Measurements from ENCODE around the gene CNIH3.

The CNIH3 gene

DNA sequence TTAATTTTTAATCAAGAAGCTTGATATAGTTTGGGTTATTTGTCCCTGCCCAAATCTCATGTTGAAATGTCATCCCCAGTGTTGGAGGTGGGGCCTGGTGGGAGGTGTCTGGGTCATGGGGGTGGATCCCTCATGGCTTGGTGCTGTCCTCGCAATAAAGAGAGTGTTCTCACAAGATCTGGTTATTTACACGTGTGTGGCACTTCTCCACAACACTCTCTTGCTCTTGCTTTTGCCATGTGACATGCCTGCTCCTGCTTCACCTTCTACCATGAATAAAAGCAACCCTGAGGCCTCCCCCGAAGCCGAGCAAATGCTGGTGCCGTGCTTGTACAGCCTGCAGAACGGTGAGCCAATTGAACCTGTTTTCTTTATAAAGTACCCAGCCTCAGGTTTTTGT, 2.6 kb upstream of the CNIH3 start:
- no peak for DNase-seq (ENCODE audit: low read depth in 2 of 3, low spot score in 1 of 3)

DNA sequence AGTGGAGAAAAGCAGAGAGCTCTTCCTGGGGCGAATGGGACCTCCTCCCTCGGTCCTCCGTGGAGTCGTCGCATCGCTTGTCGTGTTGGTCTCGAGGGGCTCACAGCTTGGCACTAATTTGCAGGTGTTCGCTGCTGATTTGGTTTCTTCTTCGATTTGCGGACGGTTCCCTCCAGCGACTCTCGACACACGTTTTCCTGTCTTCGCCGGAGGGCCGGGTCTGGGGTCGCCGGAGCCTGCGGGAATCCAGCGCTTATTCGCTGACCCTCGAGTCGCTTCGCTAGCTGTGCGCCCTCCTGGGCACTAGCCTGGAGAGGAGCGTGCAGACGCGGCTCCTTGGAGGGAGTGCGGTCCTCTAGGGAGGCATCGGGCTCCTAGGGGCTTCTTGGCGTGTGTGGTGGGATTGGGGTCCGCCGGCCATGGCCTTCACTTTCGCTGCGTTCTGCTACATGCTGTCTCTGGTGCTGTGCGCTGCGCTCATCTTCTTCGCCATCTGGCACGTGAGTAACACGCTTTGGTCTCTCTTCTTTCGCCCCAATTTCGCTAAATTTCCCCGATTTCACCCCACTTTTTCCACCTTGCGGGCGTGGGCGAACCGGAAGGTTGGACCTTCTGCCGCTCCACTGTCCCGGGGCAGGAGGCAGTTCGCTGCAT, 766 bp downstream of the CNIH3 start:
- DNase-seq (ENCODE audit: low read depth in 2 of 3, low spot score in 1 of 3): no peak

DNA sequence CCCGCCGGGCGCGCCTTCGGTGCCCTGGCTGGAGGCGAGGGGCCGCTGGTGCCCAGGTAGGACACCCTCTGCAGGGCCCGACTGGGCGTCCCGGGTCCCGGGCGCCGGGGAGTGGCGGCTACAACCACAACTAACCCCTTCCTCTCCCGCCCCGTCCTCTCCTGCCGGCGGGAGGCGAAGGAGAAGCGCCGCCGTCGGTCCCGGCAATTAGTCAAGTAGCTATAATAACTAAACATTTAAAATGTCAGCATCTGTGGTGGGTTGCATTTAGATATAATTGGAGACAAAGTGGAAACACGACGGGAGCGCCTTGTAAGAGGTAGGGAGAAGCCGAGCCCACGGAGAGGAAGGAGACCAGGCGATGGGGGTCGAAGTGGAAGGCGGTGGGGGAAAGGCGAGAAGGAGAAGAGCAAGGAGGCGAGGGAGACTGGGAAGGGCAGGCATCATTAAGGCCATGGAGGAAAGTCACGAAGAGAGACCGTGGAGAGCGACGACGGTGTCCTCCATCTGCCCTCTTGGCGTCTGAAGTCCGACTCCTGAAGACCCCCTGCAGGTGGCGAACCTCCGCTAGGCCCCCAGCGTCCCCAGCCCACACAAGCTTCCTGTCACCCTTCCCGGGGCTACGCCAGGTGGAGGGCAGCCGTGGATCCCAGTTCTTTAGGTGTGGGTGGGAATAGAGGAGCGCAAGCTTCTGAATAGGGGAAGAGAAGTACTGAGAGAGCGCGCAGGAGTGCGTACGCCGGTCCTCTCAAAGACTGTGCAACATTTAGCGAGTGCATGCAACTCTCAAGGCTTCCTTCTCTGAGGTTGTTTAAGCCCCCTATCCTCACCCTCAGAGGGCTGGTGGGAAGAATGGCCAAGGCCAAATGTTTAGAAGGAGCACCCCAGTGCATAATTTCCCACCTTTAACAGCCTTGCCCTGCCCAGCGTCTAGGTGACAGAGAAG, 1.6 kb downstream of the CNIH3 start:
- no peak for DNase-seq (ENCODE audit: low read depth in 2 of 3, low spot score in 1 of 3)

DNA sequence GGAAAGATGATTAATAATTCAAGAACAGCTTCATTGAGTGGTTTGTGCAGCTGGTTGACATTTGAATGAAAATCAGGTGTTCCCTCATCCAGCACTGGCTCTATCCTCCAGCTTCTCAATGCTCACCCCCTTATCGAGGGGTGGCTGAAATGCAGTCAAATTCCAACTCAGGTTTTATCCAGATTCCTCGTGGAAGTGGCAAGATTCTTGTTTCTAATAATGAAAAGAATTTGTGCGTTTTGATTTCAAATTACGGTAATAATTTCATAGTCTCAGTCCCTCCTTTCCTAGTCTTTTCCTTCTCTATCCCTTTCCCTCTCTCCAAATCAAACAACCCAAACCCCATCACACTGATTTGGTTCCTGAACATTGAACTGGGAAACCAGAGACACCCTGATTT, 3.1 kb downstream of the CNIH3 start:
- no peak for DNase-seq (ENCODE audit: low read depth in 2 of 3, low spot score in 1 of 3)

DNA sequence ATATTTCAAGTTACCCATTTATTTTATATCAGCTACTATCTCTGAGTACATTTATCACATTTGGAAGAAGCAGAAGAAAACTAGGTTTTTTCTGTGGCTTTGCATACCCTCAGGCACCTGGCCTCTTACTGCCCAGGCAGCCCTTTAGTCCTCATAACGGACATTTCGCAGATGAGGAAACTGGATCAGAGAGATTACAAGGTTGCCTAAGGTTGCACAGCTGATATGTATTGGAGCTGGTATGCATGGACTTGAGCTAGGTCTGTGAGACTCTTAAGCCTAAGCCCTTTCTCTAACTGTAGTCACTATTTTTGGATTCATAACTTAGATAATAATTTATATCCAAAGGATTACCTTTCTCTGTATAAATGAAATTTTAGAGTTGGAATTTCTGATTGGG, 4.0 kb downstream of the CNIH3 start:
- no peak for DNase-seq (ENCODE audit: low read depth in 2 of 3, low spot score in 1 of 3)

DNA sequence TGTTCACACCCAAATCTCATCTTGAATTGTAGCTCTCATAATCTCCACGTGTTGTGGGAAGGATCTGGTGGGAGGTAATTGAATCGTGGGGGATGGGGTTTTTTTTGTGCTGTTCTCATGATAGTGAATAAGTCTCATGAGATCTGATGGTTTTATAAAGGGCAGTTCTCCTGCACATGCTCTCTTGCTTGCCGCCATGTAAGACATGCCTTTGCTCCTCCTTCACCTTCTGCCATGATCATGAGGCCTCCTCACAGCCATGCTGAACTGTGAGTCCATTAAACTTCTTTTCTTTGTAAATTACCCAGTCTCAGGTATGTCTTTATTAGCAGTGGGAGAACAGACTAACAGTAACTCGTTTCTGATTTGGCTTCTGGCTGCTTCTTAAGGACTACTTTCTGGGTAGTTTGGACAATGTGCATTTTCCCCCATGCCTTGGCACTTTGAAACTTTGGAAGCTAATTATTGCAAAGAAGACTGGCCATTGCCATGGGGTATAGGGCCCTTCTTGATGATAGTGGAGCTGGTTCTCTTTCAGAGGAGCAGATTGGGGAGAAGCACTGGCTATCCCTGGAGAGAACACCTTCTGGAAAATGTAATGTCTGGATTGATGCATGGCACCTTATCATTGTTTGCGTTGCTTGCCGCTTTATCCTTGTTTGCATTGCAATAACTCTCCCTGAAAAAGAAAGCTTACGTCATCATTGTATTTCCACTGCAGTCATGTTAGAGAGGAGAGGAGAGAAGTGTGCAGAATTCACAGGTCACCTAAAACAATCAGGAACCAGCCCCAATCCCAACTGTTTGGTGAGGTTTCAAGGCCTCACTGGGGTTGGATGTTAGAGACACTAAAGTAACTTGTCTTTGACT, 5.9 kb downstream of the CNIH3 start:
- no peak for DNase-seq (ENCODE audit: low read depth in 2 of 3, low spot score in 1 of 3)

DNA sequence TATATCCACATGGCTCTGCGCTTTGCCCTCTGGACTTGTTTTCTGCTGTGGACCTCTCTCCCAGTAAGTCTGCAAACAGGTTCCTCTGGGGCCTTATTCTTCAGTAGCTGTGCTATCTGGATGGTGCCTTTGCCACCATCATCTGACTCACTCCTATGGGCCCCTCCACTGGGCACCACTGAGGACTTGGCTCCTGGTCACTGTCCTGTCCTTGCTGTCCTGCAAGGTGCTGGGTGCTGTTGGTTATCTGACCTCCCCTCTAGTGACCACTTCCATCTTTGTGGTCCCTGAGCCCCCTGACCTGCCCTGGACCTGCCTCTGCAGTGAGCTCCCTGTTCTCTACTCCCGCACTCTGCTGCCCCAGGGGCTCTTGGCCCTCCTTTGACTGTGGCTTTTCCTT, 6.7 kb downstream of the CNIH3 start:
- DNase-seq (ENCODE audit: low read depth in 2 of 3, low spot score in 1 of 3): no peak

DNA sequence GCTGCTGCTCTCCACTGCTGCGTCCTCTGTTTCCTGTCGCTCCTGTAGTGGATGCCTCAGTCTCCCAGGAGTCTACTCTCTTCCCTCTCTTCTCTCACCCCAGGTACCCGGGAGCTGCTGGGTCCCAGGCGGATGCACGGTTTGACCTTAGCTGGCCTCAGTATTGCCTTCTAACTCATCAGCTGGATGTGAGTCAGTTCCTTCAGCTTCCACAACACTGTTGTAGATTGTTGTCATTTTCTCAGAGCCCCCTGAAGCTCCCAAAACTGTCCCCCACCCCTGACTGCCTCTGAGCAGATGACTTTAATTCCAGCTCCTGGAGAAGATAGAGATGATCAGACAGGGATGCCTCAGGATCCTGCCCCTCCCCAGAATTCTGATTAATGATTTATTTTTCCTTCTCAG, 7.2 kb downstream of the CNIH3 start:
- no peak for DNase-seq (ENCODE audit: low read depth in 2 of 3, low spot score in 1 of 3)

DNA sequence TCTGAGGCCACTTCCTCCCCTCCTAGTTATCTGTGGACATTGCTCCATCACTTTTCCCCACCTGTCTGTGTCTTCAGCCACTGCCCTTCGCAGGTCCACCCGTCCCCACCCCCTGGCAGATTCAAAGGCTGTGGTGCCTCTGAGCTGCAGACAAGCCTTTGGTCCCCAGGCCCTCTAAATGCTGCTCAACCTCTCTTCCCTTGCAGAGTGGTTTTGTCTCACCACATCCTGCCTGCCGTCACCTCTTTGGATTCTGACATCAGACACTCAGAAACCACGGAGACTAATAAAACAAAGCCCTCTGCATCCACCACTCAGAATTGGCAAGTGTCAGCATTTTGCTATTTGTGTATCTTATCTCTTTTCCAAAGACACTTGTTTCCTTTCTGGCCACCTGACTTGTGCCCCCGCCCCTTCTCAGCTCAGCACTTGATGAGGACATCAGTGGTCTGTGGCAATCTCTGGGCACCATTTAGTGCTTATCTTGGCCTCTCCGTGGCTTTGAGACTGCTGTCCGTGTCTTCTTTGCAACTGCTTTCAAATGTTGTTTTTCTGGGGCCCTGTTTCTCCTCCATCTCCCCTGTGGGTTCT, 7.7 kb downstream of the CNIH3 start:
- DNase-seq (ENCODE audit: low read depth in 2 of 3, low spot score in 1 of 3): peak; percentile 49 to 60 (median 53)

DNA sequence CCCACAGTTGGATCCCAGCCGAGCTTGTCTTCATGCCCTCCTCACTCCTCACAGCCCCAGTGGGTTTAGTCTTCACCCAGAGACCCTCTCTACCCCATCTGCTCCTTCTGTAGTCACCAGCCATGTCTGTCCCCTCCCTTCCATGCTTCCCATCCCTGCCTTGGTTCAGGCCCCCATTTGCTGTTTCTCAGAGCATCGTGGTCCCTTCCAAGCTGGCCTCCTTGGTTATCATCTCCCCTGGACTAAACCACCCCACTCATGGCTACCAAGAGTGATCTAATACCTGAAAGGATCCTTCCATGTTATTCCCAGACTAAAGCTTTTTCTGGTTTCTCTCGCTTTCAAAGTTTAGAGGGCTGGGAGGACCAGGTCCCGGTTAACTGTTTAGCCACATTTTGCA, 8.3 kb downstream of the CNIH3 start:
- DNase-seq (ENCODE audit: low read depth in 2 of 3, low spot score in 1 of 3): no peak

DNA sequence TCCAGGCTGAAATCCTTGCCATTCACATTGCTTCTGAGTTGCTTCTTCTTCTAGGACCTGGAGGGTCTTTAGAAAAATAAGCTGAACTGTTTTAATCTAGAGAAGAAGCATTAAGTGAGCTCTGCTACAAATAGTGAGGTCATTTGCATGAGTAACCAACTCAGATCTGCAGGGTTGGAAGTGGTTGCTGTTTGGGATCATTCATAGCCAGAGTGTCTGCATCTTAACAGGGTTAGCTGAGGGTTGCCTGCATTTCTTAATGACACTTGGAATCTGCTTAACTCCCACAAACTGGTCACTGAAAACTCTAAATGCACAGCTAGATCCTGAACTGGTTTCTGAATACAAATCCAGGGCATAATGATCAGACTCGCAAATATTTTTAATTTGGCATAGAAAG, 9.9 kb downstream of the CNIH3 start:
- no peak for DNase-seq (ENCODE audit: low read depth in 2 of 3, low spot score in 1 of 3)

DNA sequence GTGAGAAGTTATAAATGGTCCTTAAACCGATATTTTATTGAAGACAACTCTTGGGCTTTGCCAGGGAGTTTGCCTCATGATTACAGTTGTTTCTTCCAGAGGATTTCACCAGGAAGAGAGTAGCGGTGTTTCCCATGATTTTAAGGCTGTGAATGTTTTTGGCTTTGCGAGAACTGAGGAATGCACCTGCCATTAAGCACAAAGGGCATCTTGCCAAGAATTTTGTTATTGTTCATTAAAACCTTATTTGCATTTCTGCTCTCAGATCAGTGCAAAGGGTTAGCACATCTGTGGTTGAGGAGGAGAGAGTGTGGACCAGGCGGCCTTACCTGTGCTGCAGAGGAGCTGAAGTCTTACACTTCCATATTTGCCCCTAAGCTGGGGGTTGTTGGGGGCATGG, 13.8 kb downstream of the CNIH3 start:
- no peak for DNase-seq (ENCODE audit: low read depth in 2 of 3, low spot score in 1 of 3)

DNA sequence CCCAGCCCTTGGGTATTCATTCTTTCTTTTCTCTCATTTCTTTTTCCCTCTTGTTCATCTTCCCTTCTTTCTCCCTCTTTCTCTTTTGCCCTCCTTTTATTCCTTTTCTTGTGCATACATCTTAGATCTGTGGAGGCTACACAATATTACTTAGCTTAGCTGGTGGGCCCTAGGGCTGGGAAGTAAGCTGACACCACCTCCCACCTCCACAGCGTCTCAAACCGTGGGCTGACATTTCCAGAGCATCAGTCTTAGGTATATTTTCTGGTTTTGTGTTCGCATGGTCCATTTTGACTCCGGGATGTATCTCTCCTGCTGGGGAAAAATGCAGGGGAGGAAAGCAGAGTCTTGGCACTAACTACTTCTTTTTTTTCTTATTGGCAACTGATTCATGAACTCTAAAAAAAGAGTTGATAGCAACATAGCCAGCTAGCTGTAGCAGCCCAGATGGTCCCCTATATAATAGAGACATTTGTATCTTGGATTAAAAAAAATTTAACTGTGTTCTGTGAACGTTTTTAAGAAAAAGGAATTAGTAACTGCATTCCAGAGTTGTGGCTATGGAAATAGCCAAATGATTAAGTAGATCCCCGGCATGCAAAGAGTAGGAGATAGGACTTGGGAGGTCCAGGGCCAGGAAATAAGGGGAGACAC, 15.5 kb downstream of the CNIH3 start:
- DNase-seq (ENCODE audit: low read depth in 2 of 3, low spot score in 1 of 3): no peak

DNA sequence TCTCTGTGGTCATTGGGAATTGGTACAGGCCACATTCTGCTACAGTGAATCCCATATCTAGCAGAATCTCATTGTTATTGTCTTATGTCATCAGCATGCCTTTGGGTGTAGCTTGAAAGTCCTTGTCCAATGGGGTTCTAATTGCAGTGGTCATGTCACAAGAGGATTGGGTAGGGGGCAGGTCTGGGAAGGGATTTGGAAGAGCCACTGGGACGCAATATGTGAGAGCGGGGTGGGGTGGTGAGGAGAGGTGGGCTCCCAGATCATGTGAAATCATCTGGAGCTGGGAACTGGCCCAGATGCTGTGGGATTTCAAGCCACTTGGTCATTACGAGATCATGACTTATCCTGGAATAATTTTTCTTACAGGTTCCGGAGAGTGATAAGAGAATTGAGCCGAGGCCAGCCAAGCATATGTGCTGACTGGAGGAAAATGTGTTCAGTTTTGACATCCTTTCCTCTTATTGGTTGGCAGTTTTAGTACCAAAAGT, 16.3 kb downstream of the CNIH3 start:
- no peak for DNase-seq (ENCODE audit: low read depth in 2 of 3, low spot score in 1 of 3)

DNA sequence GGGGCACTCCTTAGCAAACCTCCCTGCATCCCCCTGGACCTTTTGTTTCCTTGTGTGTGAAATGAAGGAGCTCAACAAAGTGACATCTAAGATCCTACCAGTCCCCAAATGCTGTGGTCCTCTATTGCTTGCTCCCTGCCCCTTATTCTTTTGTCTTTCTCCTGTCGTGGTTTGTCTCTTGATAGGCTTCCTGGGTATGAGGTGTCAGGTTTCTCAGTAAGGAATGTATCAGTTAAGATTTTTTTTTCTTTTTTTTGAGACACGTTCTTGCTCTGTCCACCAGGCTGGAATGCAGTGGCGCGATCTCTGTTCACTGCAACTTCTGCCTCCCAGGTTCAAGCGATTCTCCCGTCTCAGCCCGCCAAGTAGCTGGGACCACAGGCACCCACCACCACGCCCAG, 16.8 kb downstream of the CNIH3 start:
- no peak for DNase-seq (ENCODE audit: low read depth in 2 of 3, low spot score in 1 of 3)

DNA sequence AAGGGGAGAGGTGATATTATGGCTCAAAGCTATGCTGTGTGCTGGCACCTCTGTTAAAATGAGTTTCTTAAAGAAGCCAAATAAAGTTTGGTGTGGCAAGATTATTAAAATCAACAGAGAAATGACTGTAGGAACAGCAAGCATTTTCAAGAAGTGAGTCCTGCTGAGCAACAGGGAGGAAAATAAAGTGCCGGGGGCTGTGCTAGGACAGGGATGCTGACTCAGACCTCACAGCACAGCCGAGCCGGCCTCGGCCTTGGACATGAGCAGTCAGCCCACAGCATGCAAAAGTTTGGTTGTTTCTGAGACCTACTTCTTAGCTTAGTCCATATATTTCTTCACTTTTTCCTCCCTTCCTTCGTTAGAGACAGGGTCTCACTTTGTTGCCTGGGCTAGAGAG, 19.2 kb downstream of the CNIH3 start:
- DNase-seq (ENCODE audit: low read depth in 2 of 3, low spot score in 1 of 3): no peak

DNA sequence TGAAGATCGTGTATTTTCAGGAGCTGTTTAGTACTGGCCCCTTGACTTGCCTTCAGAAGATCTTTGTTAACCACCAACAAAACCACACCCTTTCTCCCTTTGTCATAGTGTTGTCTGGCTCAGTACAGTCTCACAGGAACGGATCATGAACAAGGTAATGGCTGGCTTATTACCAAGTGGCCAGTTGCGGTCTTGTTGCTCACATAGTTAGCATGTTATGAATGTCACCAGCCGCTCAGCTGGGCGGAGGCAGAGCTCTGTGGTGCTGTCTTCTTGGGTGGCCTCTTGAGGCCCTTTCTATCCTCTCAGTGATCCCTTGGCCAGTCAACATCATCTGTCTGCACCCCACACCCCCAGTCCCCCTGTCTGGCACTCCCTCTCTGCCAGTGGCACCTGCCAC, 21.4 kb downstream of the CNIH3 start:
- DNase-seq (ENCODE audit: low read depth in 2 of 3, low spot score in 1 of 3): no peak

DNA sequence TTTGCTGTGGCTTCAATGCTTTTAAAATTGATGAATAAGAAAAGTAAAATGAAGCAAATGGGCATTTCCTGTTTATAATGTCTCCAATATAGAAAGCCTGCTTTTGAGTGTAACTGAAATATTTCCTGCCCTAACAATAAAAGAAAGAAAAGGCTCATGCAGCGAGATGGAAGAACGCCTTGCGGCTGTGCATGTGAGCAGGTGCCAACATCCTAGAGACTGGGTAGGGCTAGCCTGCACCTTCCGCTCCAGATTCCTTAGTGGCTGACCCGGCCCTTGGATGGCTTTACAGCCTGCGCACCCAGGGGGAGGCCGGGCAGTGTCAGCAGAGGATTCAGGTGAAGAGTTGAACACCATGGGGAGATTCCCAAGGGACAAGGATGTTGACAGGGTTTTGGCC, 21.8 kb downstream of the CNIH3 start:
- no peak for DNase-seq (ENCODE audit: low read depth in 2 of 3, low spot score in 1 of 3)

DNA sequence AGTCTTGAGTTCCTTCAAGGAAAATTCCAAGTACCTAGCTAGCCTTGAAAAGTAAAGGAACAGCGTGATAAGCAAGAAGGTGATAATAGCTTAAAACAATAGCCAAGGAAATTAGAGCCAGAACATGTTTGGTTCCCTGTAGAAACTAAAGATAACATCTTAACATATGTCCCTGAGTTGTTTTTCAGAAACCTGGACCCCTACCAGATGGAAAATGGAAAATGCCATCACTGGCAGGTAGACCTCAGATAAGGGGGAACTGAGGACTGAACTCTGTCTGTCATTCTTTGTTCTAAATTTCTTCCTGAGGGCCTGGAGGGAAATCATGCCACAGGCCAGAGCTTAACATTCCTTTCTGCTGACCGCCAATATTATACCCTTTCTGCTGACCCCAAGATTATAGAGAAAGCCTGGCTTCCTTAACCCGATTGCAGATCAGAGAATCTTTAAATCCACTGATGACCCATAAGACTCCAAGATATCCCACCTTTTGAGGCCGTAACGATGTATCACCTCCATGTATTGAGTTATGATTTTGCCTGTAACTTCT, 23.4 kb downstream of the CNIH3 start:
- no peak for DNase-seq (ENCODE audit: low read depth in 2 of 3, low spot score in 1 of 3)

DNA sequence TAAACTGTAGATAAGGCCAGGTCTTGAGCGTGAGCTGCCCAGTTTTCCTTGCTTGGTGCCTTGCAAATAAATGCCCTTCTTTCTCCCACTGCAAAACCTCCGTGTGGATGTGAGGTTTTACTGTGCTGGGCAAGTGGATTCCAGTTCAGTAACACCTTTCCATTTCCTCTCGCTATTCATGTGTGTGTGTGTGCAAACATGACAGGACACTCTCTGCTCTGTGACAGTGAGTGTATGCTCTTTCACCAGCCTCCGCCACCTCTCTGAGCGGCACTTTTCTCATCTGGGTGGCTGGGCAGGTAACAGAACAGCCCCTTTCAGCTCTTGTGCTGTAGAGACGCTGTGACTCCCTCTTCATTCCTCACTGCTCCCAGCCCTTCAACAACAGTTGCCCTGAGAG, 23.9 kb downstream of the CNIH3 start:
- no peak for DNase-seq (ENCODE audit: low read depth in 2 of 3, low spot score in 1 of 3)

Data from stimulated activated CD4-positive, alpha-beta T cell treated with anti-CD3 and anti-CD28 coated beads, Interleukin-12 subunit alpha, Interleukin-12 subunit beta, amount 100 ng/mL, for 48 hours (primary cell).